NOMO-1 (cell line): ENCODE measurements around the gene RBM43.

ENCODE experiments used
- DNase-seq, 2 experiments: peaks; one replicate each; lab custom pipeline; 2025; ENCODE audit not compliant: unreplicated experiment in 2 of 2; lab: John Stamatoyannopoulos, UW

RBM43 gene

DNA sequence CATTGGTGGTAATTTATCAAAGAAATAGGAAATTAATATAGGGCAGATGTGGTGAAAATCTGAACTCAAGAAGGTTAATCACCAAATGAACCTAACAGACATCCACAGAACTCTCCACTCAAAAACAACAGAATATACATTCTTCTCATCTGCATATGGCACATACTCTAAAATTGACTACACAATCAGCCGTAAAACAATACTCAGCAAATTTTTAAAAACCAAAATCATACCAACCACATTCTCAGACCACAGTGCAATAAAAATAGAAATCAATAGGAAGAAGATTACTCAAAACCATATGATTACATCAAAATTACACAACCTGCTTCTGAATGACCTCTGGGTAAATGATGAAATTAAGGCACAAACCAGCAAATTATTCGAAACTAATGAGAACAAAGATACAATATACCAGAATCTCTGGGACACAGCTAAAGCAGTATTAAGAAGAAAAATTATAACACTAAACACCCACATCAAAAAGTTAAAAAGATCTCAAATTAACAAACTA is 31.0 kb downstream of the RBM43 start:
- peak; percentile 21 to 70 for DNase-seq

DNA sequence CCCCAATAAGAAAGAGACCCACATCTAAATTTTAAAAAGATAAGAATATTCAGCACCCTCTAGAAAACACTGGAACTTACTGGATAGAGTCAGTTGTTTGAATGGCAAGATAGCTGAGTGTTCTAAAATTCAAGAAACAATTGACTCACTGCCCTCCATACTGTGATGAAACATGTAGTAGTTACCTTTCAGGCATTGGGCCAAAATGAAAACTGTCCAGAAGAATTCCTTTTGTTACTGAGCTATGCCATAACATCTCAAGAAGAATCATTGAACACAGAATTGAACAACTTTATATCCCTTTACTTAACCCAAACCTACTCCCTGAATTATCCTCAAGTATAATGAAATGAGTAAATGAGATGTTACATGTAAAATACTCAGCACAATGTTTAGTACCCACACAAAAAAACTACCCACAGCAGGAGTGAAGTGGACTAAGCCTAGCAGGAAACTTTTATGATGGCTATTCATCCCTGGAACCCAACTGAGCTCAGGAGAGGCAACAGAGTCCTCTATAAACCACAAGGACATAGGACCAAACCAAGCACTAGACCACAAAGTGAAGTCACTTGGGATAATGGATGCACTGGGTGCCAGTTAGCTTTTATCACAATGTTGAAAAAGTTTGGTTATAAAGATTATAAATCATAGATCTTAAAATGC is 32.7 kb downstream of the RBM43 start:
- no peak for DNase-seq

DNA sequence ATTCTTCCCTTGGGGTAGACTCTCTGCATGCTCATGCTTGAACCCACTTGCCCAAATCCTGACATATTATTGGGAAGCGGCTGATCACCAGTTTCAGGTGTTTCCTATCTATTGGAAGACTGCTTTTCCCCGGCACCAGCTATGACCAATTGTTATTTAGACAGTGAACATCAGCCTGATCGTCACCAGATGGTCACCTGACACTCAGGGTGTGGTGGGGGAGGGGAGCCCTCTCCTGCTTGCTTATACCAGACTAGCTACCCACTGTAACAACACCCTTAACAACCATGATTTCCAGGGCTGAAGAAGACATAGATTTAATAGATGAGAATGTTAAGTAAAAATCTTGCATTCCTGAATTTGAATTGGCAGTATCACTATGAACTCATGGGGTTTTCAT is 44.3 kb downstream of the RBM43 start:
- no peak for DNase-seq

DNA sequence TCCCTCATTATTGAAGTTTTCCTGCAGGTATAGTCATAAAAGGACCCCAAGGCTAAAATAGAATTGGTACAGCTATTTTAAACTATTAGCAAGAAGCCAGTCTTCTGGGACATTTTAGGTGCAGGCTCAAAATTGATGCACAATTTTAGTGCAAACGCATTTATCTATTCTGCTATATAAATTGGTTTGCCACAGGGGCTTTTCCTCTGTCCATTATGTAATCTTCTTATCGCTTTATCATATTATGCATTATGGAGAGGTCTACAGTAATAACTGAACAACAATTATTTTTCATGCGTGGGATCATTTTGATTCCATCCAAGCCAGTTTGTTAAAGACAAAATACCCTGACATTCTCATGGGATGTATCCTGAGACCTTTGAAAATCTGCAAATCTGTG is 54.6 kb downstream of the RBM43 start:
- no peak for DNase-seq

DNA sequence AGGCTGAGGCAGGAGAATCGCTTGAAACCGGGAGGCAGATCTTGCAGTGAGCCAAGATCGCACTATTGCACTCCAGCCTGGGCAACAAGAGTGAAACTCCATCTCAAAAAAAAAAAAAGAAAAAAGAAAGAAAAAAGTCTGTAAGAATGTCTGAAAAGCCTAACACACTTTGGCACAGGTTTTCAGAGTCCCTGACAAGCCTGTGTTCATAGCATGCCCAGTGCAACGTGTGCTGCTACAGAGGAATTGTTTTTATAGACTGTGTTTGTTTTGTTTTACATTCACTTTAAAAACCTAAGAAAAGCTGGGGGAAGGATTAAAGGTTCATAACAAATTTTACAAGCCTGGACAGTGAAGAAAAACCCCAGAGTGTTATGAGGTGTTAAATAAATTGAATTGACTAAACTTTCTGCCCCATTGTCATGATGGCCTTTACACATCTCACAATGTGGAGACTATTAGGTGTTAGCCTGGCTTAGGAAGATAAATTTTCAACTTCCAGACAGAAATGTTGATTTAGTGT is 55.2 kb downstream of the RBM43 start:
- no peak for DNase-seq

DNA sequence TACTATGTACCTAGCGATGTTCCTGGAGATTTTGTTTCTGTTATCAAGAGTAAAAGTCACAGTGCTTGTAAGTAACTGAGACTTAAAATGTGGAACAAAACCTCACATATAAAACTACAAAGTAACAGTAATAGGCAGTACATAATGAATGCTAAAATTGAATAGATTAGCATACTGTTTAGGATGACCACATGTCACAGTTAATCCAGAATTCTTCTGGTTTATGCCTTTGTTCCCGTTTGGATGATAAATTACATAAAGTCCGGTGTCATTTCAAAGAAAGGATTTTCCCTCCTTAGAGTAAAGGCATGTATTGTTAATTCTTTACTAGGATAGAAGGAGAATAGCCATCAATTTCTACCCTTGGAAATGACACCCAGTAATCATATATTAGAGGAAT is 56.1 kb downstream of the RBM43 start:
- DNase-seq = no peak

DNA sequence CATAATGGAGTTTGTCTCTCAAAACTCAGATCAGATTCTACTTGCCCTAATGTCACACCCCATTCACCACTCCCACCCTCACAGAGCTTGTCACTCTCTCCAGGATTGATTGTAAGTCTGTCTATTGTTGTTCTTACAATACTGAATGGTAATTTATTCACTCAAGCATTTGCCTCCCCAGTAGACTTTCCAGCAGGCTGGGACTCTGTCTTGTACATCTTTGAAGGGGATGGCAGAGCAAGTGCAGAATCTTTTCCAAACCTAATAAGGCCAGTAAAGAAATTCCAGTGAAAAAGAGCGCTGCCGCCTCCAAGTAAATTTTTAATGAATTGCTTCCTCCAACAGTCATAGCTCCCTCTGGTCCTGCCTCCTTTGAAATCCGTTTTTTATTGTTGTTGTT is 56.9 kb downstream of the RBM43 start:
- no peak for DNase-seq

DNA sequence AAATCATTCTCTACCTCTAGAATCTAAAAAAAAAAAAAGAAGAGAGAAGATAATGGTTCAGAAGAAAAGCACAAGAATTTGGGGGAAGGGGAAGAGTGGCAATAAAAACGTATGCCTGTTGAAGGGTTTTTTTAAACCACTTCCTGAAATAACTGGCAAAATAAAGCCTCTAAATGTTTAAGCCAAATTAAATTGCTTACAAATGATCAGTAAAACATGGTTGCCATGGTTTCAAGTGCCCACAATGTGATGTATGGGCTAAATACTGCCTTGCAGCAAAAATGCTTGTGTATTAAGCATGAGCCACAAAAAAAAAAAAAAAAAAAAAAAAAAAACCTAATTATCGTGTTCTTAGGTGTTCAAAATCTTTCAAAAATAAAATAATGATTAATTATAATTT is 60.8 kb downstream of the RBM43 start:
- no peak for DNase-seq

DNA sequence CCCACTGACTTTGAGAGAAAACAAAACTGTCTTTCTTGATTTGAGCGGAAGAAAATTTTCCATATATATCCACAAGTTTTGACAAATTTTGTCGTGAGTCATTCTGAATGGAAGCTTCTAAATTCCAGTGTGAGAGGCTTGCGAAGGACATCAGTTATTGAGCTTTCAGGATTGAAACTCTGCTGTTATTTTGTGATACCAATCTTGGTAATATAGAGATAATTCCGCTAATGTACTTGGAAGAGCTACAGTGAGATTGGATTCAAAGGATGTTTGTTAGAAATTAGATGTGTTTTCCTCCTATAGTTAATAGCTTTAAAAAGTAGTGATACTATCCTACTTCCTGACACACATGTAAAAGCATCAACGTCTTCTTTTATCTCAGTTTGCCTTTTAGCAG is 61.4 kb downstream of the RBM43 start:
- no peak for DNase-seq

DNA sequence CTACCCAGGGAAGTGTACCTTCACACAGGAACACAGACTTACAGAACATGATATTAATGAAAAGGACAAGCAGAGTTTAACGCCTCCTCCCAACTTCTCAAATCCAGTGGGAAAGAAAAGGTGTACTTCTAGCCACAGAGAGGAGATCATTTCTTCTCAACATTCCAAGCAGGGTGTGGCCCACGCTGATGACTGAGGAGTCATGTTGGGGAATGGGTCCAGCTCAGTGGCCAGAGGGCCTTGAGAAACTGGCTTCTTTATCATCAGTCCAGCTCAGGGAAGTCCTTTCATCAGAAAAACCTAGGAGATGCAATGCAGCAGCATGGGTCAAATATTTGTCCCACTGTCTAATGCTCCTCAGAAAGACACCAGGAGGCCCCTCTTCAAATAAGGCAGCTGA is 63.0 kb downstream of the RBM43 start:
- DNase-seq = no peak
